Measurements from ENCODE around the gene EIF2B2. TPM values are rescaled to one million over a fixed set of nuclear protein-coding genes. Genes with fewer than 3 reads are reported as not detected.
A peak's percentile ranks its signal among the peaks of the same experiment; 100 is the strongest.

Gene EIF2B2
- total and polyA plus RNA-seq, 2 of the 13 experiments (the other 11 are each of a cell fraction or from before 2014, with no cell fraction given): 54.4 to 78.6 TPM

DNA sequence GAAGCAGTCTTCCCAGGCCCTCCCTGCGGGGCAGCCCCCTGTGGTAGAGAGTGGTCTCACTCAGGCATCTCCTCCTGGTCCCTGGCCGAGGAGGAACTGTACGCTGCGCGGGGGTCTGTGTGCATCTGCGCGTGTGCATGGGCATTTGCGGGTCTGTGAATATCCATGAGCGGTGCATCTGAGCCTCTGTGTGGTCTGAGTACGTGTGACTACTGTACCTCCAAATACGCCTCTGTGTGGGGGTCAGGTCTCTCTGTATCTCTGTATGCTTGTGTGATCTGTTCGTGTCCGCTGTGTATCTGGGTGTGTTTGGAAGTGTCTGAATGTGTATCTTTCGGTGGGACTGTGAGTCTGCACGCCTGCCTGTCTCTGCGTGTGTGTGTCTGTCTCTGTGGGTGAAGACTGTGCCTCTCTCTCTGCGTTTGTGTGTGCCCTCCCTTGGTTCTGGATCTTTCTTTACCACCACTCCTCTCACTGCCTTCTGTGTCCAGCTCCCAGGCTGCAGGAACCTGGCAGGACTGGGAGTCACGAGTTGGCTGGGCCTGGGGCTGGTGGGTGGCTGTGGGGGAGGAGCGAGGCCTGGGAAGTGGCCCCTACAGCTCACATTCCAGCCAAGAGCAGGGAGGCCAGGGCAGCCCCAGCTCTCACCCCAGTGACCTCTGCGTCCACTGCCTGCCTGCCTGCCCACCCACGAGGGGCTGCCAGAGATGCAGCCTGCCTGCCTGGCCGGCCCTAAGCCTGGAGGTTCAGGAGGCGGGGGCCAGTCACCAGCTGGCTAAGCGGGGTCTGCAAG is 46.2 kb upstream of the EIF2B2 start (continued):
- TF ChIP-seq ZBTB8A (CRISPR knock-in tag; IDR thresholded peaks at IDR 0.05; ENCODE audit: borderline replicate concordance, low read depth) (0 out of 2 replicates have a peak, but pooled peaks have one; percentile 71), FIP1L1 (IDR thresholded peaks at IDR 0.05; ENCODE audit: borderline replicate concordance, insufficient read depth, low read depth, low read length) (no peak), IRF2 (CRISPR knock-in tag; IDR thresholded peaks at IDR 0.05) (no peak), RXRA (CRISPR knock-in tag; IDR thresholded peaks at IDR 0.05) (peak; percentile 86), MEIS1 (CRISPR knock-in tag; IDR thresholded peaks at IDR 0.05; ENCODE audit: borderline replicate concordance) (0 out of 2 replicates have a peak, but pooled peaks have one; percentile 37), ZMYM2 (CRISPR knock-in tag; IDR thresholded peaks at IDR 0.05) (no peak), AGO1 (IDR thresholded peaks at IDR 0.05; ENCODE audit: low read depth, low read length, poor library complexity, severe bottlenecking) (no peak), ZNF333 (CRISPR knock-in tag; IDR thresholded peaks at IDR 0.05; ENCODE audit: borderline replicate concordance) (0 out of 2 replicates have a peak, but pooled peaks have one; percentile 48), ZNF337 (CRISPR knock-in tag; IDR thresholded peaks at IDR 0.05; ENCODE audit: borderline replicate concordance, low read depth) (no peak), ADNP (CRISPR knock-in tag; IDR thresholded peaks at IDR 0.05) (no peak), DPF2 (CRISPR knock-in tag; IDR thresholded peaks at IDR 0.05; ENCODE audit: borderline replicate concordance, low read depth) (peak; percentile 50; the same call in 1 of the 2 replicates), ZNF343 (CRISPR knock-in tag; IDR thresholded peaks at IDR 0.05) (0 out of 2 replicates have a peak, but pooled peaks have one; percentile 42), ZNF589 (CRISPR knock-in tag; conservative IDR thresholded peaks at IDR 0.05) (no peak), ZNF460 (CRISPR knock-in tag; IDR thresholded peaks at IDR 0.05; ENCODE audit: borderline replicate concordance) (no peak; the same call in 1 of the 2 replicates), ZFP90 (CRISPR knock-in tag; IDR thresholded peaks at IDR 0.05; ENCODE audit: borderline replicate concordance) (no peak), ZNF7 (CRISPR knock-in tag; IDR thresholded peaks at IDR 0.05) (no peak), EP300 (IDR thresholded peaks at IDR 0.05; ENCODE audit: low read depth in 2 of 2, low read length in 2 of 2) (no peak), EP300 (CRISPR knock-in tag; IDR thresholded peaks at IDR 0.05; ENCODE audit: borderline replicate concordance) (0 out of 2 replicates have a peak, but pooled peaks have one; percentile 26), KLF16 (CRISPR knock-in tag; IDR thresholded peaks at IDR 0.05) (peak; percentile 47 to 54; a peak in 1 of 4 replicates)
- TF ChIP-seq, protein P1, sequence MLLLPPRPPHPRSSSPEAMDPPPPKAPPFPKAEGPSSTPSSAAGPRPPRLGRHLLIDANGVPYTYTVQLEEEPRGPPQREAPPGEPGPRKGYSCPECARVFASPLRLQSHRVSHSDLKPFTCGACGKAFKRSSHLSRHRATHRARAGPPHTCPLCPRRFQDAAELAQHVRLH (CRISPR knock-in tag; IDR thresholded peaks at IDR 0.05; ENCODE audit: borderline replicate concordance, low read depth): no peak
- TF ChIP-seq, protein P2, sequence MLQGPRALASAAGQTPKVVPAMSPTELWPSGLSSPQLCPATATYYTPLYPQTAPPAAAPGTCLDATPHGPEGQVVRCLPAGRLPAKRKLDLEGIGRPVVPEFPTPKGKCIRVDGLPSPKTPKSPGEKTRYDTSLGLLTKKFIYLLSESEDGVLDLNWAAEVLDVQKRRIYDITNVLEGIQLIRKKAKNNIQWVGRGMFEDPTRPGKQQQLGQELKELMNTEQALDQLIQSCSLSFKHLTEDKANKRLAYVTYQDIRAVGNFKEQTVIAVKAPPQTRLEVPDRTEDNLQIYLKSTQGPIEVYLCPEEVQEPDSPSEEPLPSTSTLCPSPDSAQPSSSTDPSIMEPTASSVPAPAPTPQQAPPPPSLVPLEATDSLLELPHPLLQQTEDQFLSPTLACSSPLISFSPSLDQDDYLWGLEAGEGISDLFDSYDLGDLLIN (CRISPR knock-in tag; IDR thresholded peaks at IDR 0.05; ENCODE audit: borderline replicate concordance): 0 out of 2 replicates have a peak, but pooled peaks have one; percentile 38
- TF ChIP-seq, protein P3, sequence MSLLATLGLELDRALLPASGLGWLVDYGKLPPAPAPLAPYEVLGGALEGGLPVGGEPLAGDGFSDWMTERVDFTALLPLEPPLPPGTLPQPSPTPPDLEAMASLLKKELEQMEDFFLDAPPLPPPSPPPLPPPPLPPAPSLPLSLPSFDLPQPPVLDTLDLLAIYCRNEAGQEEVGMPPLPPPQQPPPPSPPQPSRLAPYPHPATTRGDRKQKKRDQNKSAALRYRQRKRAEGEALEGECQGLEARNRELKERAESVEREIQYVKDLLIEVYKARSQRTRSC (CRISPR knock-in tag; IDR thresholded peaks at IDR 0.05; ENCODE audit: low read depth): 0 out of 2 replicates have a peak, but pooled peaks have one; percentile 44
- TF ChIP-seq, protein P4, sequence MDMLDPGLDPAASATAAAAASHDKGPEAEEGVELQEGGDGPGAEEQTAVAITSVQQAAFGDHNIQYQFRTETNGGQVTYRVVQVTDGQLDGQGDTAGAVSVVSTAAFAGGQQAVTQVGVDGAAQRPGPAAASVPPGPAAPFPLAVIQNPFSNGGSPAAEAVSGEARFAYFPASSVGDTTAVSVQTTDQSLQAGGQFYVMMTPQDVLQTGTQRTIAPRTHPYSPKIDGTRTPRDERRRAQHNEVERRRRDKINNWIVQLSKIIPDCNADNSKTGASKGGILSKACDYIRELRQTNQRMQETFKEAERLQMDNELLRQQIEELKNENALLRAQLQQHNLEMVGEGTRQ (IDR thresholded peaks at IDR 0.05; ENCODE audit: low read depth, low read length): no peak
- TF ChIP-seq, protein P4 (CRISPR knock-in tag; IDR thresholded peaks at IDR 0.05; ENCODE audit: borderline replicate concordance): no peak

Data from HepG2 (cell line).